Caco-2 (cell line): ENCODE results near the gene DDX4. TPM values are rescaled to one million over a fixed set of nuclear protein-coding genes. Genes with fewer than 3 reads are reported as not detected.

Source experiments
- BruUV-seq: library from RNA; stranded (reverse); fragments of 400-500 nt; replicated peaks from 2 replicates; lab custom pipeline; 2021; lab: Mats Ljungman, UMichigan
- CTCF ChIA-PET: fragments of 300-600 bp; sonication (Branson Sonifier 250); formaldehyde crosslinking; loops from one replicate; lab custom pipeline; 2022; ENCODE audit warnings: antibody characterized with exemption; lab: Charles Lee
- POLR2A ChIA-PET: fragments of 300-600 bp; sonication (Branson Sonifier 250); formaldehyde crosslinking; loops from one replicate; lab custom pipeline; 2022; ENCODE audit warnings: antibody characterized with exemption; lab: Charles Lee
- DNase-seq, 2 experiments: peaks; one replicate each; pipeline versions ENCODE4 v3.0.0 to v3.0.0-alpha.2; 2020 to 2022
- H3K27me3 ChIP-seq: replicated peaks from 2 replicates; pipeline ENCODE4 v1.6.0; 2011; ENCODE audit warnings: low read length; ENCODE audit not compliant: control insufficient read depth, insufficient read depth
- H3K36me3 ChIP-seq: 2 replicates; pipeline ENCODE4 v1.5.1; 2011; ENCODE audit warnings: low read length; ENCODE audit not compliant: control insufficient read depth, insufficient read depth
- H3K4me1 ChIP-seq: fragments of 250-450 bp; sonication (Bioruptor Pico); 2 replicates; pipeline ENCODE4 v1.5.1; 2020; ENCODE audit warnings: mild to moderate bottlenecking
- H3K4me3 ChIP-seq: 2 replicates; pipeline ENCODE4 v1.5.1; 2011; ENCODE audit warnings: low read depth, mild to moderate bottlenecking, control low read depth, low read length
- H3K9me3 ChIP-seq: fragments of 250-450 bp; sonication (Bioruptor Pico); 2 replicates; pipeline ENCODE4 v1.5.1; 2020; ENCODE audit warnings: mild to moderate bottlenecking, moderate library complexity
- H3K27ac Mint-ChIP-seq: one replicate; pipeline ENCODE4 v1.8.0; 2022; ENCODE audit warnings: mixed read lengths; ENCODE audit not compliant: unreplicated experiment
- H3K27me3 Mint-ChIP-seq: one replicate; pipeline ENCODE4 v1.8.0; 2022; ENCODE audit warnings: mixed read lengths; ENCODE audit not compliant: insufficient read depth, unreplicated experiment
- H3K36me3 Mint-ChIP-seq: one replicate; pipeline ENCODE4 v1.8.0; 2022; ENCODE audit warnings: mild to moderate bottlenecking, mixed read lengths; ENCODE audit not compliant: insufficient read depth, unreplicated experiment
- H3K4me1 Mint-ChIP-seq: one replicate; pipeline ENCODE4 v1.8.0; 2022; ENCODE audit warnings: low read depth, mixed read lengths; ENCODE audit not compliant: unreplicated experiment
- H3K4me3 Mint-ChIP-seq: one replicate; pipeline ENCODE4 v1.8.0; 2022; ENCODE audit warnings: mild to moderate bottlenecking, moderate library complexity, mixed read lengths; ENCODE audit not compliant: unreplicated experiment
- H3K9me3 Mint-ChIP-seq: one replicate; pipeline ENCODE4 v1.8.0; 2022; ENCODE audit warnings: mixed read lengths; ENCODE audit not compliant: unreplicated experiment
- intact Hi-C: fragments of 100-400 bp; cut with micrococcal nuclease; formaldehyde crosslinking; loops from one replicate; pipeline ENCODE4 v1.10.0; 2022; ENCODE audit not compliant: unreplicated experiment
- total RNA-seq: library from RNA; stranded (reverse); gene quantifications from 2 replicates; pipeline ENCODE4 v1.2.3, GENCODE V29; 2022
- TF ChIP-seq, protein P1 (sequence below), 2 experiments: fragments of 200-600 bp in 1 of 2; IDR thresholded peaks; 1 replicate in 1 of 2; 2 replicates in 1 of 2; pipeline versions ENCODE4 v1.5.1 to v1.8.0; 2011 to 2022; ENCODE audit warnings: antibody characterized with exemption in 1 of 2, control low read depth in 1 of 2, inconsistent platforms in 1 of 2, low read depth in 1 of 2, low read length in 1 of 2, mild to moderate bottlenecking in 1 of 2, moderate library complexity in 1 of 2; ENCODE audit not compliant: insufficient read depth in 1 of 2, severe bottlenecking in 1 of 2, unreplicated experiment in 1 of 2

DDX4 gene
- total RNA-seq, 1 experiment from 2014 or later = not detected

DNA sequence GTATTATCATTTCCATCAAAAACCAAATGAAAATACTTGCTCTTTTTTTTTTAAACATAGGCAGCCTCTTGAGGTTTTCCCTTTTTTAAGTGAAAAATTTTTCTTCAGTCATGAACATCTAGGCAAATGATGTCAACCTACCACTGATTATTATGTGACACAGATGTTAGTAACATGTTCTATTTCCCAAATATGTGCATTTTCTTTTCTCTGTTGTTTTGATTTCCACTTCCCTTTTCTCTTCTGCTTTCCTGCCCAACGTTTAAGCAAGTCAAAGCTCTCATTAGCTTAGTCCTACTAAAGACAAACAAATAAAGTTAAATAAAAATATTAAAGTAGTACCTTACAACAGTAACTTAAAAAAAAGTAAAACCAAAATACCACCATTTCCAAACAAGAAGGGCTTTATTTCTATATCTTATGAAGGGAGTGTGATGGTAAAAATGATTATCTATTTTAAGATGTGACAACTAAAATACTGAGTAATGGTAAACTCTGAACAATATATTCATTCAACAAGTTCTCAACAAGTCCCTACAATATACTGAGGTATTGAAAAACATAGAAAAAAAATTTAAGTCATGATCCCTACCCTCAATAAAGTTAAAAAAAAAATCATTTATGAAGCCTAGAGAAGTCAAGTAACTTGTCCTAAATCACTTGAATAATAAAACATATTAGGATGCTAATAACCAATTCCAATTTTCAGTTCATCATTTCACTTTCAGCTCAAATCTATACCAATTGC is 35.1 kb upstream of the DDX4 start:
- Mint-ChIP-seq H3K27me3 (no peaks in the 10 kb centered on the region), H3K4me3 (no peak overlapping the region), H3K4me1 (peaks cover 14% of the 10 kb centered on the region), H3K9me3 (no peaks in the 10 kb centered on the region), H3K27ac (no peak overlapping the region), H3K36me3 (peaks cover 6% of the 10 kb centered on the region)
- H3K27me3 ChIP-seq = no peaks in the 10 kb centered on the region
- POLR2A ChIA-PET = no interaction called here
- no peaks in the 10 kb centered on the region for H3K9me3 ChIP-seq
- DNase-seq = no peak
- no peaks in the 10 kb centered on the region for H3K4me1 ChIP-seq
- peaks cover 2% of the 10 kb centered on the region; the same call in 1 of the 2 replicates for H3K36me3 ChIP-seq
- TF ChIP-seq, protein P1, sequence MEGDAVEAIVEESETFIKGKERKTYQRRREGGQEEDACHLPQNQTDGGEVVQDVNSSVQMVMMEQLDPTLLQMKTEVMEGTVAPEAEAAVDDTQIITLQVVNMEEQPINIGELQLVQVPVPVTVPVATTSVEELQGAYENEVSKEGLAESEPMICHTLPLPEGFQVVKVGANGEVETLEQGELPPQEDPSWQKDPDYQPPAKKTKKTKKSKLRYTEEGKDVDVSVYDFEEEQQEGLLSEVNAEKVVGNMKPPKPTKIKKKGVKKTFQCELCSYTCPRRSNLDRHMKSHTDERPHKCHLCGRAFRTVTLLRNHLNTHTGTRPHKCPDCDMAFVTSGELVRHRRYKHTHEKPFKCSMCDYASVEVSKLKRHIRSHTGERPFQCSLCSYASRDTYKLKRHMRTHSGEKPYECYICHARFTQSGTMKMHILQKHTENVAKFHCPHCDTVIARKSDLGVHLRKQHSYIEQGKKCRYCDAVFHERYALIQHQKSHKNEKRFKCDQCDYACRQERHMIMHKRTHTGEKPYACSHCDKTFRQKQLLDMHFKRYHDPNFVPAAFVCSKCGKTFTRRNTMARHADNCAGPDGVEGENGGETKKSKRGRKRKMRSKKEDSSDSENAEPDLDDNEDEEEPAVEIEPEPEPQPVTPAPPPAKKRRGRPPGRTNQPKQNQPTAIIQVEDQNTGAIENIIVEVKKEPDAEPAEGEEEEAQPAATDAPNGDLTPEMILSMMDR (IDR thresholded peaks at IDR 0.05; ENCODE audit: insufficient read depth in 1 of 2, low read depth in 1 of 2, low read length in 1 of 2, severe bottlenecking in 1 of 2, unreplicated experiment in 1 of 2) = no peak
- no TSS peak for BruUV-seq
- H3K4me3 ChIP-seq = no peak overlapping the region
- CTCF ChIA-PET = no interaction called here
- intact Hi-C loops = no loop called here

DNA sequence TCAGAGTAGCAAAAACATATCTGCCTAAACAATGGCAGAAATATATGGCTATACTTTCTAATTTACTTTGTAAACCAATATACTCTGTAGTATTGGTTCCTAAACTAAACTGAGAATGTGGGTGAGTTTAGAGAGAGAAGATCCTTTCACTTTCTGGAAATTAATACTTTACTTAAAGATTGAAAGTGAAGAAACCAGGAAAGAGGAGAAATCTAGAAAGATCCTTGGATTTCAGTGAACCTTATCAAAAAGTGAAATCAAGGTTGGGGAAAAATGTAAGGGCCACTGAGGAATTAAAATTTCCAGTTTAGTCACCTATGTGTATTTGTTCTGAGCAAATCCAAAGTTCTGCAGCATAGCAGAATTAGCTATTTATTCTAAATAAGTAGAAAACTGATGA is 31.6 kb upstream of the DDX4 start:
- no peak overlapping the region for H3K4me3 Mint-ChIP-seq
- H3K36me3 Mint-ChIP-seq = peaks cover 4% of the 10 kb centered on the region
- H3K27ac Mint-ChIP-seq = no peak overlapping the region
- H3K4me1 ChIP-seq = no peaks in the 10 kb centered on the region
- H3K4me3 ChIP-seq = no peak overlapping the region
- no peaks in the 10 kb centered on the region for H3K9me3 Mint-ChIP-seq
- peaks cover 2% of the 10 kb centered on the region; the same call in 1 of the 2 replicates for H3K36me3 ChIP-seq
- no peaks in the 10 kb centered on the region for H3K9me3 ChIP-seq
- ChIA-PET POLR2A (no interaction called here), CTCF (no interaction called here)
- no TSS peak for BruUV-seq
- no peaks in the 10 kb centered on the region for H3K27me3 ChIP-seq
- TF ChIP-seq, protein P1 (IDR thresholded peaks at IDR 0.05; ENCODE audit: insufficient read depth in 1 of 2, low read depth in 1 of 2, low read length in 1 of 2, severe bottlenecking in 1 of 2, unreplicated experiment in 1 of 2) = no peak
- no peak for DNase-seq
- intact Hi-C loops = no loop called here
- H3K4me1 Mint-ChIP-seq = peaks cover 4% of the 10 kb centered on the region
- no peaks in the 10 kb centered on the region for H3K27me3 Mint-ChIP-seq

DNA sequence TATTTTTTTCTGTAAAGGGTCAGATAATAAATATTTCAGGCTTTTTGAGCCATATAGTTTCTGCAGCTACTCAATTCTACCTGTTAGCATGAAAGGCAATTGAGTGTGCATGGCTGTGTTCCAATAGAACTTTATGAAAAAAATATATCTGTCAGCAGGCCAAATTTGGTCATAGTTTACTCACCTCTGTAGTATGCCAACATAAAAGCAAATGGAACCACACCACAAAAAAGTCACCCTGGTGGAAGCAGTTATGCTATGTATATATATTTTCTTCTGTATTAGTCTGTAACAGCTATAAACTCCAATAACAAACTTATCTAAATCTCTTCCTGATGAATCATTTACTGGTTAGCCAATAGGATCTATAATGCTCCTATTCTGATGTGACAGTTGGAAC is 29.1 kb upstream of the DDX4 start:
- Mint-ChIP-seq H3K9me3 (no peaks in the 10 kb centered on the region), H3K27ac (no peak overlapping the region), H3K4me3 (no peak overlapping the region), H3K4me1 (peaks cover 1% of the 10 kb centered on the region), H3K27me3 (no peaks in the 10 kb centered on the region), H3K36me3 (peaks cover 15% of the 10 kb centered on the region)
- TSS peak; percentile 15 for BruUV-seq
- DNase-seq = no peak
- H3K4me1 ChIP-seq = peaks cover under 1% of the 10 kb centered on the region; the same call in 1 of the 2 replicates
- no peaks in the 10 kb centered on the region for H3K9me3 ChIP-seq
- TF ChIP-seq, protein P1 (IDR thresholded peaks at IDR 0.05; ENCODE audit: insufficient read depth in 1 of 2, low read depth in 1 of 2, low read length in 1 of 2, severe bottlenecking in 1 of 2, unreplicated experiment in 1 of 2) = no peak
- intact Hi-C loops = no loop called here
- ChIA-PET CTCF (no interaction called here), POLR2A (no interaction called here)
- peaks cover 2% of the 10 kb centered on the region; the same call in 1 of the 2 replicates for H3K36me3 ChIP-seq
- no peaks in the 10 kb centered on the region for H3K27me3 ChIP-seq
- no peak overlapping the region for H3K4me3 ChIP-seq
